Bronchial epithelial cell (primary cell): ENCODE results near the gene METTL24. TPM values are rescaled to one million over a fixed set of nuclear protein-coding genes. Genes with fewer than 3 reads are reported as not detected.

Experiments
- DNase-seq: peaks from one replicate; pipeline ENCODE4 v3.0.0-alpha.2; 2010; ENCODE audit warnings: low read depth
- FAIRE-seq: peaks from 2 replicates; lab custom pipeline; 2011; peaks lifted over from hg19 to GRCh38; lab: Jason Lieb, UNC
- H3K27me3 ChIP-seq: 2 replicates; pipeline ENCODE4 v1.5.1; 2011; ENCODE audit warnings: low read length; ENCODE audit not compliant: control insufficient read depth, insufficient read depth
- H3K36me3 ChIP-seq: 2 replicates; pipeline ENCODE4 v1.5.1; 2011; ENCODE audit warnings: low read length; ENCODE audit not compliant: control insufficient read depth, insufficient read depth
- H3K4me3 ChIP-seq: 2 replicates; pipeline ENCODE4 v1.5.1; 2011; ENCODE audit warnings: mild to moderate bottlenecking, low read depth, low read length, control low read depth
- total RNA-seq: library from RNA; depleted of rRNA; stranded (reverse); fragments of >200 nt; gene quantifications from 2 replicates; pipeline ENCODE4 v1.2.1, GENCODE V29; 2014
- TF ChIP-seq, protein P1 (sequence below): IDR thresholded peaks from 2 replicates; pipeline ENCODE4 v1.5.1; 2011; ENCODE audit warnings: mild to moderate bottlenecking, moderate library complexity, low read length, control low read depth, inconsistent platforms; ENCODE audit not compliant: insufficient read depth, severe bottlenecking

The METTL24 gene, protein sequence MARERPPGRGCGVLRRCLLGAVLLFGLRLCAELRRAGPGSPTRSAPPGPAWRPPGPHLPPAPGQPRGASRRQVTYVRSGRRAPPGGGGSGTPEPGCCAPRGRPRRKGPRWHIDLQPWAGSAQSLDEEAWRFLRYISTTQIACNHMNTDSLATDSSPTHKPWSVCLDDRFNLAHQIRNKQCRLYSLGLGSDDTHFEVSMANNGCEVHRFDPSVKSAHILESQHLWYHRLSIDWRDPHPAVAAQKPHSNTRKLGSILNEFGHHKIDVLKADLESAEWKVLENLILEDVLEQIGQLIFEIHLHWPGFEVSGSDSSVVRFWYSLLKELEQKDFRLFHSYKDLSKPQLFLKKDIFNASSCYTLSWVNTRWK
- total RNA-seq = not detected in 2 replicates

DNA sequence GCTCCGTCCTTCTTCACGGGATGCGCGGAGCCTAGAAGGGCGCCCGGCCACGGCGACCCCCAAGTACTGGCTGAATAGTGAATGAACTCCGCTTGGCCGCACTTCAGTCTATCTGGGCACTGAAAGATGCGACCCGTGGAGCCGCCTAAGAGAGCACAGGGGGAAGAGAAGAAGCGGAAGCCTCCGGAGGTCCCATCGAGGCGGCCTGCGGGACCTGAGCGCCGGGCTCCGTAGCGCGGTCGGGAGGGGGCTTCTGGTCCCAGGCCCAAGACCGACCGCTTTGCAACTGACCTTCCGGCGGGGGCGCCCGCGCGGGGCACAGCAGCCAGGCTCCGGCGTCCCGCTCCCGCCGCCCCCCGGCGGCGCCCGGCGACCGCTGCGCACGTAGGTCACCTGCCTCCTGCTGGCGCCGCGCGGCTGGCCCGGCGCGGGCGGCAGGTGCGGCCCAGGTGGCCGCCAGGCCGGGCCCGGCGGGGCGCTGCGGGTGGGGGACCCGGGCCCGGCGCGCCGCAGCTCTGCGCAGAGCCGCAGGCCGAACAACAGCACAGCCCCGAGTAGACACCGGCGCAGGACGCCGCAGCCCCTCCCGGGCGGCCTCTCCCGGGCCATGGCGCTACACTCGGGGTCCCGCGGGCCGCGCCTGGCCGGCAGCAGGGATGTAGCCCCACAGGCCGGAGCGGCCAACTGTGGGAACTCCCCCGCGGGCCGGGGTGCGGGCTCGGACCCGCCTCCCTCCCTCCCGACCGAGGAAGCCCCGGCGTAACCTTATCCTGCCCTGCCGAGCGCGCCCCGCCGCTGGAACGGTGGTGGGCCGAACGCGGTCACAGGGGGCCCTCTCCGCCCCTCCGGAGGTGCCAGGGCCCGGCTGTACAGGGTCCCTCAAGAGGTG, at the start of gene METTL24:
METTL24 (minus strand) TSS at position 686 of the 889 bp plus-strand sequence; CDS start at position 609, 77 bp downstream.
- peaks cover 18% of the 10 kb centered on the region for H3K27me3 ChIP-seq
- H3K36me3 ChIP-seq = no peaks in the 10 kb centered on the region
- DNase-seq (no peak), FAIRE-seq (no peak)
- H3K4me3 ChIP-seq = peak within 1 kb of the TSS; percentile 17
- TF ChIP-seq, protein P1, sequence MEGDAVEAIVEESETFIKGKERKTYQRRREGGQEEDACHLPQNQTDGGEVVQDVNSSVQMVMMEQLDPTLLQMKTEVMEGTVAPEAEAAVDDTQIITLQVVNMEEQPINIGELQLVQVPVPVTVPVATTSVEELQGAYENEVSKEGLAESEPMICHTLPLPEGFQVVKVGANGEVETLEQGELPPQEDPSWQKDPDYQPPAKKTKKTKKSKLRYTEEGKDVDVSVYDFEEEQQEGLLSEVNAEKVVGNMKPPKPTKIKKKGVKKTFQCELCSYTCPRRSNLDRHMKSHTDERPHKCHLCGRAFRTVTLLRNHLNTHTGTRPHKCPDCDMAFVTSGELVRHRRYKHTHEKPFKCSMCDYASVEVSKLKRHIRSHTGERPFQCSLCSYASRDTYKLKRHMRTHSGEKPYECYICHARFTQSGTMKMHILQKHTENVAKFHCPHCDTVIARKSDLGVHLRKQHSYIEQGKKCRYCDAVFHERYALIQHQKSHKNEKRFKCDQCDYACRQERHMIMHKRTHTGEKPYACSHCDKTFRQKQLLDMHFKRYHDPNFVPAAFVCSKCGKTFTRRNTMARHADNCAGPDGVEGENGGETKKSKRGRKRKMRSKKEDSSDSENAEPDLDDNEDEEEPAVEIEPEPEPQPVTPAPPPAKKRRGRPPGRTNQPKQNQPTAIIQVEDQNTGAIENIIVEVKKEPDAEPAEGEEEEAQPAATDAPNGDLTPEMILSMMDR = no peak

DNA sequence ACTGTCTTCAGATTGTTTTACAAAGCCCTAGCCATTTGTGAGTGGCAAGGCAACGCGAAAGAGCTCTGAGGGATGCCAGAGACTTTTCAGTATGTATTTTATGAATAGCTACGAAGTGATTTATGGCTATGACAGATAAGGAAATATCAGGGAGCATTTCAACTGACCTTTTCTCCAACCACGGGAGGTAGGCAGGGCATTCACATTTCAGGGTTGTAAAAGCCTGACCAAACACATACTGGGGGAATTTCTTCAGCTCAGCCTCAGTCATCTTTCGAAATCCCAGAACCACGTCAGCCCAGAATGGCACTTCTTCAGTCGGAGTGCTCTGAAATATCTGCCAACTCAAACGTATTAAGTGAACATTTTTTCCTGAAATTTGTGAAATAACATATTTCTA, 46.5 kb upstream of the METTL24 start:
- DNase-seq (no peak), FAIRE-seq (no peak)
- Histone ChIP-seq H3K27me3 (no peaks in the 10 kb centered on the region), H3K4me3 (no peak overlapping the region), H3K36me3 (no peaks in the 10 kb centered on the region)
- TF ChIP-seq, protein P1 = no peak

DNA sequence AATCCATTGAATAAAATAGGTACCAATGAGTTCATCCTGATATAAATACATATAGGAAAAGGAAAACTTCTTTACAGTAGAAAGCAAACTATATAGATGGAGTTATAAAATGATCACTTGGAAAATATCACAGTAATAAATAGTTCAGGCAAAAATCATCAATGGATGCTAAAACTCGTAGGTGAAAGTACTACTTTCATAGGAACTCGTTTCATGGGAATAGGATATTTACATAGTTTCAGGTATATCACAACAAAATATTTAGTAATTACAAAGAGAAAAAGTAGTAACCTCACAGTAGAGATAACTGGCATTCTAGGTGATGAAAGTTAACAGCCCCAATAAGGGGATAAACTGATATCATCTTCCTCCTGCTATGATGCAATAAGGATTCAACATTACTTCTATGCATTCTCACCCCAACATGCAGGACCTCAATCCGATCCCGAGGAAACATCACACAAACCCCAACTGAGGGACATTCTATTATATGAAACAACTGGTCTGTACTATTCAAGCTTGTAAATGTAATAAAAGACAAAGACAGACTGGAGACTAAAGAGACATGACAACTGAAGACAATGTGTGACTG, 43.5 kb upstream of the METTL24 start:
- TF ChIP-seq, protein P1 = no peak
- FAIRE-seq (no peak), DNase-seq (no peak)

DNA sequence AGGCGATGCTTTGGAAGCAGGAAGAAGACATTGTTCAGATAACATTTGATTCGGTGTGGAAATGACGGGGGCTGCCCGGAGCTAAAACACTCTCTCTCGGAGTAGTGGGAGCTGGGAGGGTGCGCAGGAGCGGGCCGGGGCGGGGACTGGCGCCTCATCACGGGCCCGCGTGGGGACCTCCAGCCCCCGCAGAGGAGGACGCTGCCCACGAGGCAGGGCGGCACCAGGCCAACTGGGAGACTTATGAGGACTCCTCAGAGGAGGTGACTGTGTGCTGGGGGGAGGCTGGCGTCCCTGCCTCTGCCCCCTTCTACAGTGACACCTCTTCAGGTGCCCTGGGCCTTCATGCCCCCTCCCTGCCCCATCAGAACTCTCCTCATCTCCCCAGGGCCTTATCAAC, 42.1 kb upstream of the METTL24 start:
- Histone ChIP-seq H3K27me3 (no peaks in the 10 kb centered on the region), H3K36me3 (no peaks in the 10 kb centered on the region), H3K4me3 (peak overlapping the region; percentile 19)
- DNase-seq (no peak), FAIRE-seq (no peak)
- TF ChIP-seq, protein P1 = no peak

More for the DNA sequence above, 43.5 kb upstream of the METTL24 start:
- Histone ChIP-seq H3K36me3 (no peaks in the 10 kb centered on the region), H3K4me3 (no peak overlapping the region), H3K27me3 (no peaks in the 10 kb centered on the region)

DNA sequence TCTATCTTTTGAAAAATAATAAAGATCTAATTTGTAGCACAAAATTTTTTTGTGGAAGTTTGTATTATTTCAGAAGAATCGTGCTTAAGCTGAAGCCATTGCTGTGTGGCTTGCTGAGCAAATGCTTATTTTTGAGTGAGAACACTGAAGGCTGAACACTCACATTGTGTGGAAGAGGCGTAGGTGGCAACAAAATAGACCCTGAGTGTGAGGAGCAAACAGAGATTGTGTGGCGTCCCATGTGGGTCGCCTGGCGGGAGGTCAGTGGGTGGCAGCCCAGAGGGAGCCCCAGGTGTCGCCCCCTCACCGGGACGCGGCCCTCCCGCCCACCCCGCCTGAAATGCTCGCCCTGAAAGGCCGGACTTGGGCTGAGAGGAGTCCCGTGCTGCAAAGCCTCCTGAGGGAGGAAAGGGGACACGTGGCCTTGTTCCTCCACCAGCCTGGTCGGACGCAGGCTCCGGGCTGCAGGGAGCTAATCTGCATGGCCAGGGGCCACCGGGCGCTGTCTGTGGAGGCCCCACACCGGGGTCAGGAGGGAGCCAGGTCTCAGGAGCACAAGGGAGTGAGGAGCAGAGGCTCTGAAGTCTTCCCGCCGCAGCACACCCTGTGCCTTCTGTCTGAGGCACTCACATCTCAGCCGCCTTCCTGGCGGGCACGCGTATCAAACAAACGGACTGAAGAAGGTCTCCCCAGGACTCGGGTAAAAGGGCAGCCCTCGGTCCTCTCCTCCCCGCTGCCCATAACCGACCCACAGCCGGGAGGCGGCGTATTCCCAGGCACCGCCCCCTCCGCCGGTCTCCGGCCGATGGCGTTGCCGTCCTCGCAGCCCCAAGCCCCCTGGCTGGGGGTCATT, 41.3 kb upstream of the METTL24 start:
- TF ChIP-seq, protein P1 = no peak
- DNase-seq (no peak), FAIRE-seq (no peak)
- no peaks in the 10 kb centered on the region for H3K27me3 ChIP-seq
- peak overlapping the region; percentile 19 for H3K4me3 ChIP-seq
- H3K36me3 ChIP-seq = no peaks in the 10 kb centered on the region
